ENCODE measurements around the gene FBXO41. TPM values are rescaled to one million over a fixed set of nuclear protein-coding genes. Genes with fewer than 3 reads are reported as not detected.

The FBXO41 gene
- total and polyA plus RNA-seq, 2 donors, result 2.8 to 8.2 TPM

DNA sequence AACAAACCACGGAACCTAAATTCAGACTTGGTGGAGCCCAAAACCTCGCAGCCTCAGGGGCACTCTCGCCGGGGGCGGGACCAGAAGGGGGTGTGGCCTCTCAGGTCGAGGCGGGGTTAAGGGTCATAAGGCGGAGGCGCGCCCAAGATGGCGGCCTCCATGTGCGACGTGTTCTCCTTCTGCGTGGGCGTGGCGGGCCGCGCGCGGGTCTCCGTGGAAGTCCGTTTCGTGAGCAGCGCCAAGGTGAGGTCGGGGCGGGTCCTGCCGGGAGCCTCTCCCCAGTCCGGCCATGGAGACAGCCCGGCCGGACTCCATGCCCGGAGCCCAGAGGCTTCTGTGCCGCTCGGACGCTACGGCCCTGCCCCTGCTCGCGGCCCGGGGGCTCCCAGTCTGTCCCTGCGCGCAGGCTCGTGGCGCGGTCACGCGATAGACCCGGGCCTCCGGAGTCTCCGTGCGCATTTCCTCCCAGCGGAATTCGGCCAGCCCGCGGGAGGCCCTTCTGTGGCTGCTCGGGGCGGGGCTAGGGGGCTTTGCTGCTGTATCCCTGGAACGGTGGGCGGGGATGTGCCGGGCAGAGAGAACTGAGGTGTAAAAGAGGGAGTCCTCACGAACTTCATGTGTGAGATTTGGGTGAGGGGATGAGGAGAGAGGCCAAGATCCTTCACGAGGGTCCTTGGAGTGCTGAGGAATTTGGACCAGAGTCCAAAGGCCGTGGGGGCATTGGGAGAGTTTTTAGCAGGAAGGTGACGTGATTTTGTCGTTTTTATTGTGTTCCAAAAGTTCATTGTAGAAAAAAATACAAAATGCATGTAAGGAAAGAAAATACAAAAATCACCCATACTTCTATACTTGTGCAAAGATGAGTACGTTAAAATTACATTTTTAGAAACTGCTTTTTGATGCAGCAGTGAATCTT is 69.9 kb downstream of the FBXO41 start, which contains the start of gene SMYD5:
Gene SMYD5 (plus strand): TSS at position 126 of the 916 bp plus-strand sequence. CDS start 22 bp downstream, at position 148.
- 1% methylated on average over 64 of the region's 64 CpGs for WGBS
- H3K27me3 ChIP-seq (ENCODE audit: control insufficient read depth in 2 of 2, insufficient read depth in 1 of 2, low read length in 1 of 2), result peaks cover 0 to 11% of the 10 kb centered on the region in 2 donors
- peak within 1 kb of the TSS; percentile 38 to 64 for H3K27ac ChIP-seq (ENCODE audit: low read depth in 1 of 2, low read length in 1 of 2)
- peak; percentile 67 to 93 (median 77) for DNase-seq (ENCODE audit: low read depth in 6 of 9, low spot score in 9 of 9)
- no peaks in the 10 kb centered on the region for H3K9me3 ChIP-seq (ENCODE audit: control insufficient read depth in 2 of 2, insufficient read depth in 1 of 2, low read length in 1 of 2)
- no peaks in the 10 kb centered on the region for H3K36me3 ChIP-seq (ENCODE audit: control insufficient read depth in 2 of 2, insufficient read depth in 2 of 2, low read length in 1 of 2)
- peak within 1 kb of the TSS; percentile 71 to 89 for H3K4me3 ChIP-seq (ENCODE audit: low read length in 2 of 2)
- H3K4me1 ChIP-seq (ENCODE audit: control insufficient read depth in 2 of 2, insufficient read depth in 2 of 2, low read length in 2 of 2), result peaks cover 4 to 16% of the 10 kb centered on the region in 2 donors

DNA sequence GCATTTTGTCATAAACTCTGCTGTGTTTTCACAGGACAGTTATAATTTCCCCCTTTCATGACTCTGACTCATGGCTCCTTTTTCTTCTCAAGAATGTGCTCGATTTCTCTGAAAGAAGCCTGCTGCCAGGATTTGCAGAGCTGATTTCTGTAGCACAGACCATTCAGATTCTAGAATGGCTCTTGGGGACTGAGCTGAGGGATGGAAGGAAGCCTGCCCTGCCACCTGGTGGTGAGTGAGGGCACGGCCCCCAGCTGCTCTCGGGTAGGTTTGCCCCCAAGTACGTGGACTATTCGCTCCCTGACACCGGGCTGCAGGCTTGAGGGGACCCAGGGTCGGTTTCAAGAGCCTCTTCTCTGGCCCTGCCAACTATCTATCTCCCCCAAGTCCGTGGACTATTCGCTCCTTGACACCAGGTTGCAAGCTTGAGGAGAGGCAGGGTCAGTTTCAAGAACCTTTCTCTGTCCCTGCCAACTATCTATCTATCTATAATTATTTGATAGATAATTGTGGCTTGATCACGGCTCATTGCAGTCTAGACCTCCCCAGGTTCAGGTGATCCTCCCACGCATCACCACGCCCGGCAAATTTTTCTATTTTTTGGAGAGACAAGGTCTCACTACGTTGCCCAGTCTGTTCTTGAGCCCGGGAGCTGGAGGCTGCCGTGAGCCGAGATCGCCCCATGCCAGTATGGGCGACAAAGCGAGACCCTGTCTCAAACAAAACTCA is 71.7 kb downstream of the FBXO41 start:
- no peaks in the 10 kb centered on the region for H3K9me3 ChIP-seq (ENCODE audit: control insufficient read depth in 2 of 2, insufficient read depth in 1 of 2, low read length in 1 of 2)
- H3K36me3 ChIP-seq (ENCODE audit: control insufficient read depth in 2 of 2, insufficient read depth in 2 of 2, low read length in 1 of 2), result no peaks in the 10 kb centered on the region
- 59% methylated on average over 20 of the region's 20 CpGs for WGBS
- DNase-seq (ENCODE audit: low read depth in 6 of 9, low spot score in 9 of 9), result peak in 8 of 9 donors; percentile 29 to 77 (median 52)
- H3K4me1 ChIP-seq (ENCODE audit: control insufficient read depth in 2 of 2, insufficient read depth in 2 of 2, low read length in 2 of 2), result peaks cover 4 to 16% of the 10 kb centered on the region in 2 donors
- H3K27ac ChIP-seq (ENCODE audit: low read depth in 1 of 2, low read length in 1 of 2), result no peak overlapping the region
- H3K4me3 ChIP-seq (ENCODE audit: low read length in 2 of 2), result no peak overlapping the region
- H3K27me3 ChIP-seq (ENCODE audit: control insufficient read depth in 2 of 2, insufficient read depth in 1 of 2, low read length in 1 of 2), result peaks cover 0 to 18% of the 10 kb centered on the region in 2 donors

GRCh38 chr2:73212098-73212447 is 72.2 kb downstream of the FBXO41 start:
- Histone ChIP-seq H3K4me3 (ENCODE audit: low read length in 2 of 2) (no peak overlapping the region), H3K27me3 (ENCODE audit: control insufficient read depth in 2 of 2, insufficient read depth in 1 of 2, low read length in 1 of 2) (peaks cover 0 to 21% of the 10 kb centered on the region in 2 donors), H3K36me3 (ENCODE audit: control insufficient read depth in 2 of 2, insufficient read depth in 2 of 2, low read length in 1 of 2) (no peaks in the 10 kb centered on the region), H3K27ac (ENCODE audit: low read depth in 1 of 2, low read length in 1 of 2) (no peak overlapping the region), H3K4me1 (ENCODE audit: control insufficient read depth in 2 of 2, insufficient read depth in 2 of 2, low read length in 2 of 2) (peaks cover 4 to 16% of the 10 kb centered on the region in 2 donors), H3K9me3 (ENCODE audit: control insufficient read depth in 2 of 2, insufficient read depth in 1 of 2, low read length in 1 of 2) (no peaks in the 10 kb centered on the region)
- WGBS, result 88% methylated on average over 7 of the region's 7 CpGs
- DNase-seq (ENCODE audit: low read depth in 6 of 9, low spot score in 9 of 9), result no peak

- no peak overlapping the region for H3K4me3 ChIP-seq (ENCODE audit: low read length in 2 of 2)
- WGBS, result 93% methylated on average over 6 of the region's 6 CpGs
- peaks cover 4 to 16% of the 10 kb centered on the region in 2 donors for H3K4me1 ChIP-seq (ENCODE audit: control insufficient read depth in 2 of 2, insufficient read depth in 2 of 2, low read length in 2 of 2)
- no peaks in the 10 kb centered on the region for H3K36me3 ChIP-seq (ENCODE audit: control insufficient read depth in 2 of 2, insufficient read depth in 2 of 2, low read length in 1 of 2)
- H3K27me3 ChIP-seq (ENCODE audit: control insufficient read depth in 2 of 2, insufficient read depth in 1 of 2, low read length in 1 of 2), result peaks cover 4 to 33% of the 10 kb centered on the region in 2 donors
- DNase-seq (ENCODE audit: low read depth in 6 of 9, low spot score in 9 of 9), result no peak
- no peaks in the 10 kb centered on the region for H3K9me3 ChIP-seq (ENCODE audit: control insufficient read depth in 2 of 2, insufficient read depth in 1 of 2, low read length in 1 of 2)
- no peak overlapping the region for H3K27ac ChIP-seq (ENCODE audit: low read depth in 1 of 2, low read length in 1 of 2)
These were observed 73.6 kb downstream of the FBXO41 start for GRCh38 chr2:73210696-73211095.

- Histone ChIP-seq H3K36me3 (ENCODE audit: control insufficient read depth in 2 of 2, insufficient read depth in 2 of 2, low read length in 1 of 2) (no peaks in the 10 kb centered on the region), H3K9me3 (ENCODE audit: control insufficient read depth in 2 of 2, insufficient read depth in 1 of 2, low read length in 1 of 2) (no peaks in the 10 kb centered on the region), H3K4me3 (ENCODE audit: low read length in 2 of 2) (no peak overlapping the region), H3K27me3 (ENCODE audit: control insufficient read depth in 2 of 2, insufficient read depth in 1 of 2, low read length in 1 of 2) (peaks cover 4 to 39% of the 10 kb centered on the region in 2 donors), H3K27ac (ENCODE audit: low read depth in 1 of 2, low read length in 1 of 2) (no peak overlapping the region), H3K4me1 (ENCODE audit: control insufficient read depth in 2 of 2, insufficient read depth in 2 of 2, low read length in 2 of 2) (peaks cover 4 to 16% of the 10 kb centered on the region in 2 donors)
- WGBS, result 94% methylated on average over 4 of the region's 4 CpGs
- DNase-seq (ENCODE audit: low read depth in 6 of 9, low spot score in 9 of 9), result no peak
These were observed 74.3 kb downstream of the FBXO41 start for GRCh38 chr2:73210019-73210418.

DNA sequence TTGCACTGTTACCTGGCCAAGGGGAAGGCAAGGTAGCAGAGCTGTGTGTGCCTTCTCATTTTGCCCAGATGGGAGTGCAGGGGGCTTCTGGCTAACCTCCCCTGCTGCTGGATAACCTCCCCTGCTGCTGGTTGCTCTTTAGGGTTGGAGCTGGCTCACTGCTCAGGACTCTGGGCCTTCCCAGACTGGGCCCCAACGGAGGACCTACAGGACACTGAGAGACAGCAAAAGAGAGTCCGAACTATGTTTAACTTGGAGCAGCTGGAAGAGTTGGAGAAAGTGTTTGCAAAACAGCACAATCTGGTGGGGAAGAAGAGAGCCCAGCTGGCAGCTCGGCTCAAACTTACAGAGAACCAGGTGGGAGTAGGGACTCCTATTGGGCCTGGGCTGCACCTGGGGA is 76.0 kb downstream of the FBXO41 start:
- H3K4me3 ChIP-seq (ENCODE audit: low read length in 2 of 2), result no peak overlapping the region
- no peaks in the 10 kb centered on the region for H3K36me3 ChIP-seq (ENCODE audit: control insufficient read depth in 2 of 2, insufficient read depth in 2 of 2, low read length in 1 of 2)
- H3K4me1 ChIP-seq (ENCODE audit: control insufficient read depth in 2 of 2, insufficient read depth in 2 of 2, low read length in 2 of 2), result peaks cover 0 to 7% of the 10 kb centered on the region in 2 donors
- no peak for DNase-seq (ENCODE audit: low read depth in 6 of 9, low spot score in 9 of 9)
- no peaks in the 10 kb centered on the region for H3K9me3 ChIP-seq (ENCODE audit: control insufficient read depth in 2 of 2, insufficient read depth in 1 of 2, low read length in 1 of 2)
- WGBS, result 97% methylated on average over 3 of the region's 3 CpGs
- no peak overlapping the region for H3K27ac ChIP-seq (ENCODE audit: low read depth in 1 of 2, low read length in 1 of 2)
- H3K27me3 ChIP-seq (ENCODE audit: control insufficient read depth in 2 of 2, insufficient read depth in 1 of 2, low read length in 1 of 2), result peaks cover 11 to 56% of the 10 kb centered on the region in 2 donors

GRCh38 chr2:73205611-73206010 is 78.7 kb downstream of the FBXO41 start:
- no peak overlapping the region for H3K4me3 ChIP-seq (ENCODE audit: low read length in 2 of 2)
- peaks cover 0 to 4% of the 10 kb centered on the region in 2 donors for H3K9me3 ChIP-seq (ENCODE audit: control insufficient read depth in 2 of 2, insufficient read depth in 1 of 2, low read length in 1 of 2)
- peaks cover 31 to 80% of the 10 kb centered on the region in 2 donors for H3K27me3 ChIP-seq (ENCODE audit: control insufficient read depth in 2 of 2, insufficient read depth in 1 of 2, low read length in 1 of 2)
- 88% methylated on average over 6 of the region's 6 CpGs for WGBS
- H3K27ac ChIP-seq (ENCODE audit: low read depth in 1 of 2, low read length in 1 of 2), result no peak overlapping the region
- no peak for DNase-seq (ENCODE audit: low read depth in 6 of 9, low spot score in 9 of 9)
- no peaks in the 10 kb centered on the region for H3K4me1 ChIP-seq (ENCODE audit: control insufficient read depth in 2 of 2, insufficient read depth in 2 of 2, low read length in 2 of 2)
- no peaks in the 10 kb centered on the region for H3K36me3 ChIP-seq (ENCODE audit: control insufficient read depth in 2 of 2, insufficient read depth in 2 of 2, low read length in 1 of 2)

Data from thymus (tissue), 11 donors.